SIG-M5 treated with dmso at 0.1 percent for 504 hours (cell line): ENCODE measurements around the gene SPATS2L.

Experiments
- DNase-seq: peaks from one replicate; lab custom pipeline; 2025; ENCODE audit not compliant: unreplicated experiment; lab: John Stamatoyannopoulos, UW

SPATS2L gene

DNA sequence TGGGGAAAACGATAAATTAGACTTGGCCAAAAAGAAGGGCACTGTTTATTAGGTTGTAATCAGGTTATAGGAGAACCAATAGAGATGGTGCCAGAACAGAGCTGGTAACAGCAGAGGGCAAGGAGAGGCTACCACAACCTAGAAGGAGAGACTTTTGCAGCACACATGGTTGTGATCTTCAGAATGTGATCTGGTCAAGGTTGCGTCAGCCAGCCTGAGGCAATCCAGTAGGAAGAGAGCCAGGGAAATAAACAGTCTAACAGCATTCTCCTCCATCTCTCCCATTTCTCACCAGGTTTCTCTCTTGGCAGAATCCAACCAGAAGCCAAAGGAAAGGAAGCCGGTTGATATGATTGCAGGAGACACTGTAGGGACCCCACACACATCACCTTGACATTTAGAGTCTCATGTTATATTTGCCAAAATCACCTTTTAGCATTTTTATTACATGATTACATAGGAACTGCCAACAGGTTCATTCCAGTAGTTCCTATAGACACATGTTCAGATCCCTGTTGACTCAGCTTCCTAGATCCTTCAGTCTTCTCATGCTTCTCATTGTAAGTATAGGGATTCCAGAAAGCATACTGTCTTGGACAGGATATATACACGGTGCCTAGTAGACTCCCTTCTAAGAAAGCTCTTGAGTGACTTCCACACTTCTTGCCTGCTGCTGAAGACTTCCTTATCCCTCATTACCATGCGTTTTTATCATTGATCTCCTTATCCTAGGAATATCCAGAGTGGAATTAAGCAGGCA lies 17.6 kb upstream of the SPATS2L start:
- DNase-seq, result no peak

DNA sequence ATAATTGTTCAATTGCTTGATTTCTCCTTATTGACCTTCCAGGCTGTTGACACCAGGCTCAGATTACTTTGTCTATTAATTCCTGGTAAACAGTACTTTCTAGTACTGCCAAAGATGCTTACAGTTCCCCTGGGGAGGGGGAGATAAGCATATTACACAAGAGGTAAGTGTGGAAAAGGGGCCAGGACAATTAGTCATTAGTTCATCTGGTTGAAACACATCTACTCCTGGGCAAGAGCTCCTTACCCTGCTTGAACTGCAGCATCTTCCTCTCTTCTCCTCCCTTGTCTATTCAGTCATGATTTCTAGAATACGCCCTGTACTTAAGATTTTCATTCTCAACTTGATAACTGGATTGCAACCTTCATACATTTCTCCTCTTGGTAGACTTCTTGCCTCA lies 10.4 kb upstream of the SPATS2L start:
- no peak for DNase-seq

DNA sequence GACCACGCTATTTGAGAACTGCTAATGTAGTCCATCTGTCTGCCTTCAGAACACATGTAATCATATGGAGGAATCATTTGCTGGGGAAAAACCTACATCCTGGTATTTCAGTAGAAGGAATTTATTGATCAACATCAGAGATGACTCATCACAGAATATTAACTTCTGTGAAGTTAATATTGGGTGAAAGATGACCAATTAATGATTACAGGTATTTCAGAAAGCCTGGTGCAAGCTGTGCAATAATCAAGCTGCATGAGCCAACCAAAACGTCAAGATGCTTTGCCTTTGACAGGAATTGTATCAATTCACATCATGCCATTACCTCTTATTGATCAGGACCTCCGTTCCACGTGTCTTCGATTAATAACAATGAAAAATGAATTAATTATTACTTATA lies 9.4 kb upstream of the SPATS2L start:
- DNase-seq, result no peak

DNA sequence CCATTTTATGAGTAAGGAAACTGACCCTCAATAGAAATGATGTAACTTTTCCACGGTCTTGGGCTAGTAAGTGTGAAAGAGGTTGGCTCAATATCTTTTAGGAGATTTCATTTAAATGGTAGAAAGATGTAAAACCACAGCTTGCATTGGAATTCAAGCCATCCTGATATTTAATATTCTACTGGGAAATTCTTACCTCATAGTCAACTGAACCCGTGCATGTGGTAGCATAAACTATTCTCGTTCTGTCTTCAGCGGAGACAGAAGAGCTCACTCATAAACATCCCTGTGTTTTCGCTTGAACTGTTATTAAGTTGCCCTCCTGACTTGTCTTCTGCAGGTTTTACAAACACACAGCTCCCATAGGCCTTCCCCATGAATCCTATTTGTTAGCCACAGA lies 8.5 kb upstream of the SPATS2L start:
- no peak for DNase-seq

DNA sequence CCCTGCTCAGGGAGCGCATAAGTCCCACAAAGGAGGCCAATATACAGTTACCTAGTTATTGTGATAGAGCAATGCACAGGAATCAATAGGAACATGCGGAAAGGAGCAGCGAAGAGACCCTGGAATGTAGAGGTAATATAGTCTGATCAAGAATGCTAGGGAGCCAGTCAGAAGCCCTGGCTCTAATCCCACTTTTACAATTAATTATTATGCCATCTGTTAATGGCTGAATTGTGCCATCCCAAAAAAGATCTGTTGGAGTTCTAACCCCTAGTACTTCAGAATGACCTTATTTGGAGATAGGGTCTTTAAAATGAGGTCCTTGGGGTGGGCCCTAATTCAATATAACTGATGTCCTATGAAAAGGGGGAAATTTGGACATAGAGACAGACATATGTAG lies 7.7 kb upstream of the SPATS2L start:
- no peak for DNase-seq

DNA sequence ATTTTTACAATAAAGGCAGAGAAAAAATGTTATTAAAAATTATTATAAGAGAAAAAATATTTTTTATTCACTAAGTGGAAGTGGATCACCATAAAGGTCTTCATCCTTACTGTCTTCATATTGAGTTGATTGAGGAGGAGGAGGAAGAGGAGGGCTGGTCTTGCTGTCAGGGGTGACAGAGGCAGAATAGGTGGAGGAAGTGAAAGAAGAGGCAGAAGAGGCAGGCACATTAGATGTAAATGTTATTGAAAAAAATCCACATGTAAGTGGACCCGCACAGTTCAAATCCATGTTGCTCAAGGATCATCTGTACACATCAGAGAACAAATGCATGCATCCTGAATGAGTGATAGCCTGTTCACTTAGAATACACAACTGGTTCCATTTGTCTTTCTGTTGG lies 6.4 kb upstream of the SPATS2L start:
- DNase-seq, result peak; percentile 20

DNA sequence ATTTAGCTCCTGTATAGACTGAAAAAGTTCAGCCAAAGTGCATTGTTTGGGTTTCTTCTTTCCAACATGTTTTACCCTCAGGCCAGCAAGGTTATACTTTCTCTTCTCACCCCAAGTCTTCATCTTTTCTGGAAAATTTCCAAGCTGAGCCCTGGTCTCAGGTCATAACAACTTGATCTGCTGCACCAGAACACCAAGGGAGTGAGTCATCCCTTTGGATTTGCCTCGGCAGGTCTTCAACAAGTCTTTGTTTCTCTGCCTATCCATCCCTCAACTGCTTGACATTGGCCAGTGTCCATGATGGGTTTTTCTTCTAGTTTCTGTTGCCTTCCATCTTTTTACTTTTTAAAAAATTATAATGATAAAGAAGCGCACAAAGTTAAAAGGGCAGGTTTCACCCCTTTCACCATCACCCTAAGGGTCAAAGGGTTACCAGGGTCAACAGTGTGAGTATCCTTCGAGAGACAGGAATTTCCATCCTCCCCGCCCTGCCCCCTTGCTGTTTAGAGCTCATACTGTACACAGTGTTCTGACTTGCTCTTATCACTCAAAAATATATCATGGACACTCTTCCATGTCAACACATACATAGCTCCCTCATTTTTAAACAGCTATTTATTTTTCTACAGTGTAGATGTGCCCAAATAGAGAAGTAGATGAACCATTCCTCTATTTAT lies 5.7 kb upstream of the SPATS2L start:
- no peak for DNase-seq

DNA sequence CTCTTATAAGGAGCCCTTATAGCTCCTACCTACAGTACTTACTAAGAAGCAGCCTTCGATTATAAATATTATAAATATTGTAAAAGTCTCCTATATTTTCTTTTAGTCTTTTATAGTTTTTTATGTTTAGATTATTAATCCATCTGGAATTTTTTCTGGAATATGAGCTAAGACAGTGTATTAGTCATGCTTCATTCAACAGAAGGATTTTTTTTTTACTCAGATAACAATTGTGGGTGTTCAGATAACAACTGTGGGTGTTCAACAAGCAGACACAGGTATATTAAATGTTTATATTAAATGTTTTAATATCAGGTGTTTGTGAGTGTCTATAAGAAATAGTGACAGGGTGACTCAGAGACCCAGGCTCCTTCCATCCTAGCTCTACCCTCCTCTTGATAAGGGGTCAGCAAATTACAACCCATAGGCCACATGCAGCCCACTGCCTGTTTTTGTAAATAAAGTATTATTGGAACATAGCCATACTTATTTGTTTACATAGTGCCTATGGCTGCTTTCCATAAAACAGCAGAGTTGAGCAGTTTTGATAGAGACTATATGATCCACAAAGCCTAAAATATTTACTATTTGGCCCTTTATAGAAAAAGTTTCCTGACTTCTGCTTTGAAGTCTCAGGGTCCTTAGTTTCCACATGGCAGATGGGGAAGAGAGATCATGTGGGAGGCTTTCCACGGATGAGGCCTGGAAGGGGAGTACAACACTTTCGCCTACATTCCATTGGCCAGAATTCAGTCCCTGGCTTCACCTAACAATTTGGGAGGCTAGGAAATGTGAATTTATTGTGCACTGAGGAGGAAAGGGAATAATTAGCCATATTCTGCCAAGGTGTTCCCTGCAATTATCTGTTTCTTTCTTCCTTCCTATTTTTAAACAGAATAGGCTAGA lies 4.3 kb upstream of the SPATS2L start:
- DNase-seq, result no peak

DNA sequence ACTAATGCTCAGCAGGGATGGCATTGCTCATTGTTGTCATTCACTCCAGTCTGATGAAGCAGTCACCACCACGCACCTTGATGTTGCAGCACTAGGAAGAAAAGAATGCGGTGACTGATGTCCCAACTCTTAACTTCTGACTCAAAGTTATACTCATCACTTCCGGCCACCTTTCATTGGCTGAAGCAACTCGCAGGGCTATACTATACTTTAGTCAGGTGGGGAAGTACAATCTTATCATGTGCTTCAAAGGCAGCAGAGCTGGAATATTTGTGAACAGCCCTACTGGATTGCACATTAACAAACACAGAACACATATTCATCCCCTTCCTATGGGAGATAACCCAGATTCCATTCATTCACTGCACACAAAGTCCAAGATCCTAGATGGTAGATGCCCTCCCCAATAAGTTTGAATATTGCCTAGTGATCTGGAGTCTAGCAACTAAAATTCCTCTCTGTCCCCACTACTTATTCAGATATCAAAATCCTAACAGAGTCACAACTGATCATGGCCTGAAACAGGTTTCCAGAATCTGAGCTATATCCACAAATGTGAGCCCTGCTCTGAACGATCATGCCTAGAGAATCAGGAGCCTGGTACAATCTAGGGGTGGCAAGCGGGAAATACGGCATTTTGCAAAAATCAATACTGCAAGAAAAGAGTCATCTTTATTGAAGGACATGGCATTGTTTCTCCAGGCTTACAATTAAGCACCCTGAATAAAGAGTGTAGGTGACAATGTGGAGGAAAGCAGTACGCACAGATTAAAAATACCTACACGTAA lies 3.4 kb upstream of the SPATS2L start:
- peak; percentile 22 for DNase-seq

DNA sequence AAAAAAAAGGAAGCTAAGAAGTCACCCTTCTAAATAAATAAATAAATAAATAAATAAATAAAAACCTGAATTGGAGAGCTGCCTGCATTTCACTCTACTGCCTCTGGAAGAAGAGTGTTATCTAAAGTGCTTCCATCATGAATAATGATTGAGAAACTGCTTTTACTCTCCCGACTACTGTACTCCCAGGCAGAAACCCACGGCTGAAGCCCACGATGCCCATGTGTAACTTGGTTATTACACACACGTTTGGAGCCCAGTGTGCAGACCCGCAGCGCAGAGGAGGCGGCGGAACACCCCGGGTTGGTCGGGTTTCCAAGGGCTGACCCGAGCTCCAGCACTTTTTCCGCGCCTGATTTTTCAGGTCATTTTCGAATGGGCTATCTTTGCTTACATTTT lies 697 bp upstream of the SPATS2L start:
- peak; percentile 21 for DNase-seq

DNA sequence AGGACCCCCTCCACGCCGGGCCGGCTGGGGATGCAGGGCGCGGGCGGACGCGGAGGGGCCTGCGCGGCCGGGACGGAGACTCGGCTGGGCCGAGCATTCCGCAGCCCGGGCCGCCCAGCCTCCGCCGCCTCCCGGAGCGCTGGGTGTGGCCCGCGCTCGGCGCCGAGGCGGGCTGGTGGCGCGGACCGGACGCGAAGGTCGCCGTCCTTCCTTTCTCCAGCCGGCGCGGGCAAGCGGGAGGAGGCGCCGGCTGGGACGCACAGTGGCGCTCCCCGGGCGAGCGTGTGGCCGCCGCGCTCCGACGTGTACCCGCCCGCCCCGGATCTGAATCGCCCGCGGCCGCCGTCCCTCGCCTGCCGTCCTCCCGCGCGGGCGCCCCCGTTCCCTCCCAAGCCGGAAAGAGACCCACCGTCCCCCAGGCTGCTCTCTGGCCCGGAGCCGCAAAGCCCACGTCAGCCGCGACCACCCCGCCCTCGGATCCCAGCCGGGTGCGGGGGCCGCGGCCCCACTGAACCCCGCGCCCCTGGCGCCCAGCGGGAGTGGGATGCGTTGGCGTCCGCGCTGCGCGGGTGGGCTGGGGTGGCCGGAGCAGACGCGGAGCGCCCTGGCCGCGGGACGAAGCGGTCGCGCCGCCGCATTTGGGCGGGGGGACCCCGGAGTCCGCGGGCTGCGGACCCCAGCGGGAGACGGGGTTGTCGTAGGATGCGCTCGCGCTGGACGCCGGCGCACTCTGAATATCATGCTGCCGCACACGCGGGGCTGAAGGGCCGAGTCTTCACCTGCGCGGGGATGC lies 634 bp downstream of the SPATS2L start:
- DNase-seq, result peak; percentile 37

DNA sequence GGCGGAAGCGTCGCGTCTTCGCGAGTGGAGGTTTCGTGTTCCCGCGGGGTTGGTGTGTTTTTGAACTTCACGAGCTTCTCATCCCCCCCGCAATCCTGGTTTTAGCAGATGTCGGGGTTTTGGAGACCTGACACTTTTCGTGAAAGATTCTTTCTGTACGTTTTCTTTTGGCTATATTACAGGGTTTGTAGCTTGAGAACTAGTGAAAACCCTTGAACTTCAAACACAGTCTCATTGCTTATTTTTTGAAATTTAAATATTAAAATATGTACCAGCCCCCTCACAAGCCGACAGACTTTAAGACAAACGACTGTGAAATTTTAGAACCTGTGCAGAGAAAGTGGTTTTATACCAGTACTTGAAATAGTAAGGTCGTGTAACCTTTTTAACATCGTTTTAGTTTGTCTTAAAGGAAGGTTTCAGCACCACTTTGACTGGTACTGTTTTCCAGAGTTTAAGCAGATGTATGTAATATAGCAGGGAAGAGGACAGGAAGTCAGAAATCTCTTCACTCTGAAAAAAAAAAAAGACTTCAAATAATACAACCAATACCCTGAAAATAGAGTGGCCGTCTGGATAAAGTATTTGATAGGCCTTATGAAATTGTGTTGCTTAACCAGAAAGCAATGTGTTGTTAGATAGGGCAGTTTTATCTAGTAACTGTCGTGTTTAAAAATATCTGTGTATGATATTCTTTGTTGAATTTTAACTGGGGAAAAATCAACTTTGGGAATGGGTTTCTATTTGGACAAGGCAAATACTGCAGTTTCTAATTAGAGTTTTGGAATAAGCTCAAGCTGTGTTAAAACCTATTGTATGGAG lies 1.4 kb downstream of the SPATS2L start:
- no peak for DNase-seq

DNA sequence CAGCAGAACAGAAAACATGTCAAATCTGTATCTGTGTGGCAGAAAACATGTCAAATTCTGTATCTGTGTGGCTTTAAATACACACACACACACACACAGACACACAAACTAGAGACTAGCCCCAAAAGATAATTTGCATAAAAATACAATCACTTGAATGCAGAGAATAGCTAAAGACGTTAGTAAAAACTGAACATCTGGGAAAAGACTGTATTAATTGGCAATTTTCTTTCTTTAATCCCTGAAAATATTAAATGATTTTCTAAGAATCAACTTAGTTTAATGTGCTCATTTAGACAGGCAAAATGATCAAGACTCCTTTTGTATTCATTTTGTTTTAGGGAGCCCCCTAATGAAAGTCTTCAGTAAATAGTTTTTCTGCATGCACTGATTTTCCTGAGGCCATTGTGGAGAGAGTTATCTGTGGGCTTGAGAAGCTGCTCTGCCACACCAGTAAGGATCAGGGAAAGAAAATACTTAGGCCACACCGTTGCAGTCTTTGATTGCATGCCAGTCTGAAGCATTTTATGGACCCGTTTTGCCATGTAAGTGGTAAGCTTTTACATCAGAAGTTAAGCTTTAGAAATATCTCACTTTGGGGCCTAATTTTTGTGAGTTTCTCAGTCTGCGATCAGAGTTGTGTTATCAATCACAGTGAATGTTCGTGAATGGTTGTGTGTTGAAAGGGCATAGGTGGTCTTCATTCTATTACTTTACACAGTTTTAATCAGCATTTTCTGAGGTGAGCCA lies 2.2 kb downstream of the SPATS2L start:
- DNase-seq, result no peak

DNA sequence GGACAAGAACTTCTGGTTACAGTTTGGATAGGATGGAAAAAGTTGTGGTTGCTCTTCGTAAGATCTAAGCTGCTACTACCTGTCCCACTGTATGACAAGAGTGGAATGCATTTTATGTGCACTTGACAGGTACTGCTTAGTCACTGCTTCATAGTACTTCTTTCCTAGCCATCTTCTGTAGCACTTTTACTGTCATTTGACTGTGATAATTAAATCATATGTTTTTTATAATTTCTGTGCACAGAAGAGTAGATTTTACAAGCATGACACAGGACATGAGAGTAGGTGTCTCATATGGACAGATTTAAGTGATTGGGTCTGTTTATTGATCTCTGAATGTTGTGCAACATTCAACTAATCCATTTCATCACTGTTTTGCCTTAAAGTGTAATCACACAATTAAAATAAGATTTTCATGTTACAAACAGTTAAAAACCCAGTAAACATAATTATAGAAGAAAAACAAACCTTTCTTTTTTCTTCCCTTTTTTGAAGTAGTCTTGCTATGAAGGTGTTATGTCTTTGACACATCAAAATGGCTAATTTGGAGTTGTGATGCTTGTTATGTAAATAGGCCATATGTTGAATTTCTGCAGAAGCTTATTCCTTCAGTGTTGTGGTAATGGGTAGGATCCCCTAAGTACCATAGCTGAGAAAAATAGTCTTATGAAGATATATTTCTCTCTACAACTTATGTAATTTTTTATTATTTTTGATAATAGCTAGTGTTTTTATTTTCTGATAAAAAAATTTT lies 3.0 kb downstream of the SPATS2L start:
- DNase-seq, result no peak

DNA sequence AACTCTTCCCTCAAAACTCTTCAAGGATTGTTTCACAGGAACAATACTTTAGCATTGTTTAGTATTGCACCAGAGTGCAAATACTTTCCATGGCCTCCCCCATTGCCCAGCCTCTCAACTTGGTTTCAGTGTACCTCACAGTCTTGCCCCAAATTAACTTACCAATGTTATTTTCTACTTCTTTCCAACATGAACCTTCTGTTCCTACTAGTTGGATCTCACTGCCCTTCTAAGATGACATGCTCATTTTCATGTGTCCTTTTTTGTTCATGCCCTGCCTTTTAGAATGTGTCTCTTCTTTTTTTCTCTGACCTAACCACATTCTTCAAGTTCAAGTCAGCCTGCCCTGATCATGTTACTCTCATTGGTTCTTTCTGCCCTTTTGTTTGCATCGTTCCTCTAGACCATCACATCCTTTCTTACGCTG lies 4.1 kb downstream of the SPATS2L start:
- no peak for DNase-seq

DNA sequence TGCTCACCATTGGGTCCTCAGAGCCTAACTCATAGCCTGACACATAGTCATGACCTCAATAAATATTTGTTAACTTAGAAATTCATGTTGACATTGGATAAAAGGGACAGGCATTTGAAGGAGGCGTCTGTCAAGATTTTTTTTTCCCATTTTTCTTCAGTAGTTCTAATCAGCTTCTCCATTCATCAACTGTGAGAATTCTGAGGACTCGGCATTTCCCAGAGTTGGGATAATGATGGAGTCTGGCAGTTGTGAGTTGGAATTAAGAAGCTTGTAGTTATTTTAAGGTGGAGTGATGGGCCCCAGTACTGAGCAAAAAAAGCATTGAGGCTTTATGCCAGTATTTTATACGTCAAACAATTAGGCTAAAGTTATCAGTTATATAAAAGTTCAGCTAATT lies 4.6 kb downstream of the SPATS2L start:
- no peak for DNase-seq

DNA sequence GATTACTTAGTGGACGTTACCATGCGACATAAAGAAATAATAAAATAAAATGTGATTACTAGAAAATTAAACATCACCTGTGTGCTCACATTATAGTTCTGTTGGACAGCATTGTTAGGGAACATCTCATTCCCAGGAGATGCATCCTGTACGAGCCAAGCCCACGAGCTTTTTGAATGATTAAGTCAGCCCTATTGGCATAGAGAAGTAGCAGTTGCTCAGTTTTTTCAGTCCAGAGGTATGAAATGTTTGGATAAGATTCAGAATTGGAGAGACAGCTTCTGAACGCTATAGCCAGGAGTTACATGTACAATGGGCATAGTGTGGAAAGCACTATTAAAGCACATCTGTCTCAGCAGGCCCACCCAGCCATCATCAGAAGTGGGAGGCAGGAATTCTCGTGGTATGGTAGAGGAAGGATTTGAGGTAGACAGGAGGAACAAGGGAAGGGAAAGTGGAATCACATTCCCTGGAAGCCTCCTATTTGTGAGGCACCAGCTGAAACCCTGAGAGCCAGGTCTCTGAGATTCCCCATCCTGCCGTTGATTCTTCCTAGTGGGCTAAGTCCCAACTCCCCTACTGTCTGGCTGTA lies 8.6 kb downstream of the SPATS2L start:
- DNase-seq, result no peak

DNA sequence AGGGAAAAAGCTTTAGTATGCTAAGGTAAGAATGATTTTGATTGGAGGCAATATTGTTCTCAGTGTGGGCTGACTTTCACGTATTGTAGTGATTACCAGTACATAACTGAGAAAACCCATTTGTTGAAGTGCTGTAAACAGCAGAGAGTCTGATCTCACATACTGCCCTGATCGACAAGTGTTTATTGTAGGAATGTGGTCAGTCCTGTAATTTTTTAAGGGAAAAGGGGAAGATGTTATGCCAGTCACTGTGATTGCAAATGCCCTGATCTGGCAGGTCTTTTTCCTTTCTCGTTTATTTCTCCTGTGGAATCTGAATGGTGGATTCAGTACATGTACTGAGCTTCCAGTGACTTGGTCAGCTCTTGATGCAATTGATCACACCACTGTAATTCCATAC lies 11.5 kb downstream of the SPATS2L start:
- no peak for DNase-seq
